HFF-Myc (cell line): ENCODE measurements around the gene GABARAPL2.
A peak's percentile ranks its signal among the peaks of the same experiment; 100 is the strongest.

Experiments
- DNase-seq: peaks from one replicate; pipeline ENCODE4 v3.0.0-alpha.2; 2011; ENCODE audit warnings: low read depth; ENCODE audit errors: extremely low read depth
- H3K4me3 ChIP-seq: replicated peaks from 2 replicates; pipeline ENCODE4 v1.5.1; 2011; ENCODE audit warnings: low read depth, mild to moderate bottlenecking, control low read depth, low read length
- CTCF ChIP-seq: IDR thresholded peaks from 2 replicates; pipeline ENCODE4 v1.5.1; 2012; ENCODE audit warnings: mild to moderate bottlenecking, low read depth, low read length, control low read depth; ENCODE audit errors: missing control alignments

GABARAPL2 gene

DNA sequence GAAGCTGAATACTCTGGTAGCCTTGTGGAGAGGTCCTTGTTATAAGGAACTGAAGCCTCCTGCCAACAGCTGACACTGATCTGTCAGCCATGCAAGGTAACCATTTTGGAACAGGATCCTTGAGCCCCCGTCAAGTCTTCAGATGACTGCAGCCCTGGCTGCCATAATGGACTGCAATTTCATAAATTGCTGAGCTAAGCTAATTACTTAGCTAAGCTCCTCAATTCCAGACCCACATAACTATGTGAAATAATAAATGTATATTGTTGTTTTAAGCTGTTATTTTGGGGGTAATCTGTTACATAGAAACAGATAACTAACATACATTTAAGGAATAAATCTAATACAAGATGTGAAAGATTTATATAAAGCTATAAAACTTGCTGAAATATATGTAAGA is 40.3 kb downstream of the GABARAPL2 start:
- no peak overlapping the region for H3K4me3 ChIP-seq
- DNase-seq = no peak
- TF ChIP-seq CTCF = no peak

- peak; percentile 88 for DNase-seq
- no peak for TF ChIP-seq CTCF
- H3K4me3 ChIP-seq = no peak overlapping the region
These were observed 48.1 kb downstream of the GABARAPL2 start for GRCh38 chr16:75614066-75614897.

- no peak for DNase-seq
- no peak overlapping the region for H3K4me3 ChIP-seq
- no peak for TF ChIP-seq CTCF
These were observed 49.4 kb downstream of the GABARAPL2 start for GRCh38 chr16:75615619-75616018.

GRCh38 chr16:75616521-75617010 is 50.4 kb downstream of the GABARAPL2 start:
- no peak overlapping the region for H3K4me3 ChIP-seq
- no peak for TF ChIP-seq CTCF
- no peak for DNase-seq

GRCh38 chr16:75617121-75617520 is 50.9 kb downstream of the GABARAPL2 start:
- no peak for TF ChIP-seq CTCF
- no peak overlapping the region for H3K4me3 ChIP-seq
- DNase-seq = no peak

DNA sequence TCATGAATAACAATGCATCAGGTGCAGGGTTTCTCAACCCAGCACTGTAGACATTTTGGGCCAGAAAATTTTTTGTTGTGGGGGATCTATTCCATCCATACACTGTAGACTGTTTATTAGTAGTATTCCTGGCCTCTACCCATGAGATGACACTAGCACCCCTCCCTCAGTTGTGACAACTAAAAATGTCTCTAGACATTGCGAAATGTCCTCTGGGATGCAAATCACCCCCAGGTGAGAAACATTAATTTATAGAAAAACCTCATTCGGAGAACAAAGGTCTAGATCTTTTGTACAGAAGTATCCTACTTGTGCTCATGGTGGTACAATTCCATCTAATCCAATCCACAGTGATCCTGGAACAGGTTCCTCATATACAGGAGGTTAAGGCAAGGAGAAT is 52.6 kb downstream of the GABARAPL2 start:
- H3K4me3 ChIP-seq = no peak overlapping the region
- no peak for TF ChIP-seq CTCF
- DNase-seq = no peak
